Measurements from ENCODE around the gene NOXO1.
"Not testable (repeated sequence)": the region's sequence is repeated elsewhere in the genome, so short reads cannot be mapped to it uniquely, and the experiment has no call there.

Gene NOXO1

GRCh38 chr16:1941162-1942046 lies 39.9 kb downstream of the NOXO1 start:
- DNase-seq (ENCODE audit: low spot score), result no peak

- no peak for DNase-seq (ENCODE audit: low spot score)
These were observed 40.8 kb downstream of the NOXO1 start for GRCh38 chr16:1940273-1941161.

- not testable (repeated sequence) for DNase-seq (ENCODE audit: low spot score)
These were observed 41.4 kb downstream of the NOXO1 start for GRCh38 chr16:1939833-1940232.

- no peak for DNase-seq (ENCODE audit: low spot score)
These were observed 42.4 kb downstream of the NOXO1 start for GRCh38 chr16:1938910-1939309.

- DNase-seq (ENCODE audit: low spot score), result no peak
These were observed 43.0 kb downstream of the NOXO1 start for GRCh38 chr16:1938316-1938715.

GRCh38 chr16:1936945-1937479 lies 44.3 kb downstream of the NOXO1 start:
- no peak for DNase-seq (ENCODE audit: low spot score)

- no peak for DNase-seq (ENCODE audit: low spot score)
These were observed 48.1 kb downstream of the NOXO1 start for GRCh38 chr16:1933097-1933661.

GRCh38 chr16:1932050-1933028 lies 48.9 kb downstream of the NOXO1 start:
- DNase-seq (ENCODE audit: low spot score), result no peak

- DNase-seq (ENCODE audit: low spot score), result no peak
These were observed 50.9 kb downstream of the NOXO1 start for GRCh38 chr16:1930338-1930720.

- peak; percentile 100 for DNase-seq (ENCODE audit: low spot score)
These were observed 51.5 kb downstream of the NOXO1 start for GRCh38 chr16:1929578-1930337.

- peak; percentile 68 for DNase-seq (ENCODE audit: low spot score)
These were observed 52.2 kb downstream of the NOXO1 start for GRCh38 chr16:1929105-1929504.
